H1 (cell line): Measurements from ENCODE around the gene FIGNL2. TPM values are rescaled to one million over a fixed set of nuclear protein-coding genes. Genes with fewer than 3 reads are reported as not detected.

Source experiments
- CTCF ChIA-PET: fragments of 300-600 bp; sonication (Branson Sonifier 250); formaldehyde crosslinking; loops from one replicate; lab custom pipeline; 2021; ENCODE audit not compliant: partially characterized antibody; lab: Charles Lee
- POLR2A ChIA-PET: fragments of 300-600 bp; sonication (Branson Sonifier 250); formaldehyde crosslinking; loops from one replicate; lab custom pipeline; 2021; ENCODE audit warnings: inconsistent platforms; ENCODE audit not compliant: partially characterized antibody; lab: Charles Lee
- DNase-seq, 2 experiments: peaks; one replicate each; pipeline versions ENCODE4 v3.0.0 to v3.0.0-alpha.2; 2010 to 2022; ENCODE audit warnings: low spot score in 2 of 2, low read depth in 1 of 2, mixed read lengths in 1 of 2
- FAIRE-seq: peaks from 2 replicates; lab custom pipeline; 2011; peaks lifted over from hg19 to GRCh38; lab: Jason Lieb, UNC
- H2AFZ ChIP-seq: 2 replicates; pipeline ENCODE4 v1.8.1; 2012; ENCODE audit warnings: low read length, inconsistent platforms
- H2AK5ac ChIP-seq: 2 replicates; pipeline ENCODE4 v1.6.1; 2013; ENCODE audit warnings: low read depth, low read length
- H2BK120ac ChIP-seq: replicated peaks from 2 replicates; pipeline ENCODE3; 2013; ENCODE audit warnings: low read depth, low read length, inconsistent platforms
- H2BK12ac ChIP-seq: 2 replicates; pipeline ENCODE4 v1.6.1; 2013; ENCODE audit warnings: low read depth, low read length
- H2BK15ac ChIP-seq: 2 replicates; pipeline ENCODE4 v1.6.1; 2013; ENCODE audit warnings: low read length
- H2BK20ac ChIP-seq: 2 replicates; pipeline ENCODE4 v1.6.1; 2013; ENCODE audit warnings: low read length
- H2BK5ac ChIP-seq: 2 replicates; pipeline ENCODE4 v1.6.1; 2013; ENCODE audit warnings: low read depth, low read length
- H3K14ac ChIP-seq: 2 replicates; pipeline ENCODE4 v1.6.1; 2013; ENCODE audit warnings: inconsistent platforms; ENCODE audit not compliant: insufficient read length
- H3K18ac ChIP-seq: 2 replicates; pipeline ENCODE4 v1.6.1; 2013; ENCODE audit warnings: low read length; ENCODE audit errors: extremely low read depth
- H3K23ac ChIP-seq: 2 replicates; pipeline ENCODE4 v1.6.1; 2013; ENCODE audit warnings: inconsistent platforms; ENCODE audit not compliant: insufficient read length
- H3K23me2 ChIP-seq: 2 replicates; pipeline ENCODE4 v1.6.1; 2013; ENCODE audit warnings: low read depth, low read length
- H3K27ac ChIP-seq: 2 replicates; pipeline ENCODE4 v1.6.1; 2011; ENCODE audit warnings: low read depth, low read length, inconsistent platforms
- H3K27me3 ChIP-seq, 4 experiments: replicated peaks in 1 of 4; 1 replicate in 1 of 4; 2 replicates in 3 of 4; pipeline versions ENCODE4 v1.6.1 to v1.8.1; 2011 to 2013; ENCODE audit warnings: low read length in 3 of 4, mild to moderate bottlenecking in 3 of 4, inconsistent platforms in 2 of 4, mixed read lengths in 2 of 4, moderate library complexity in 1 of 4; ENCODE audit not compliant: control insufficient read depth in 3 of 4, insufficient read depth in 3 of 4; ENCODE audit errors: extremely low read depth in 1 of 4
- H3K36me3 ChIP-seq, 4 experiments: 2 replicates each; pipeline versions ENCODE4 v1.6.1 to v1.8.1; 2011 to 2013; ENCODE audit warnings: mild to moderate bottlenecking in 4 of 4, low read length in 3 of 4, moderate library complexity in 2 of 4, control low read depth in 1 of 4, inconsistent platforms in 1 of 4; ENCODE audit not compliant: insufficient read depth in 4 of 4, control insufficient read depth in 2 of 4
- H3K4ac ChIP-seq: replicated peaks from 2 replicates; pipeline ENCODE3; 2013; ENCODE audit warnings: low read length, low read depth, mixed read lengths, inconsistent platforms; ENCODE audit not compliant: insufficient read length
- H3K4me1 ChIP-seq, 4 experiments: replicated peaks in 1 of 4; 1 replicate in 1 of 4; 2 replicates in 3 of 4; pipeline versions ENCODE4 v1.6.1 to v1.8.1; 2011 to 2013; ENCODE audit warnings: low read length in 3 of 4, inconsistent platforms in 2 of 4, mixed read lengths in 1 of 4; ENCODE audit not compliant: insufficient read depth in 4 of 4, control insufficient read depth in 3 of 4
- H3K4me2 ChIP-seq, 2 experiments: 2 replicates each; pipeline versions ENCODE4 v1.6.1 to v1.8.1; 2011 to 2013; ENCODE audit warnings: low read depth in 2 of 2, low read length in 2 of 2, control low read depth in 1 of 2, inconsistent platforms in 1 of 2, mild to moderate bottlenecking in 1 of 2; ENCODE audit not compliant: insufficient read depth in 1 of 2
- H3K4me3 ChIP-seq, 4 experiments: fragments of 200-600, 300-600 bp in 1 of 4; sonication (generic), shearing (Covaris generic), sonication (Bioruptor Twin) in 1 of 4; 2 replicates each; pipeline versions ENCODE4 v1.5.1 to v1.8.1; 2011 to 2016; ENCODE audit warnings: low read length in 4 of 4, low read depth in 3 of 4, control low read depth in 2 of 4, inconsistent platforms in 2 of 4, mild to moderate bottlenecking in 2 of 4, mixed read lengths in 1 of 4, moderate library complexity in 1 of 4; ENCODE audit not compliant: insufficient read depth in 2 of 4; ENCODE audit errors: extremely low read depth in 1 of 4
- H3K56ac ChIP-seq: replicated peaks from 2 replicates; pipeline ENCODE3; 2013; ENCODE audit warnings: low read depth, mild to moderate bottlenecking, mixed read lengths, low read length, inconsistent platforms; ENCODE audit not compliant: insufficient read length
- H3K79me1 ChIP-seq: 2 replicates; pipeline ENCODE4 v1.6.1; 2013; ENCODE audit warnings: low read depth, low read length, control low read depth
- H3K79me2 ChIP-seq, 2 experiments: 2 replicates each; pipeline versions ENCODE4 v1.6.1 to v1.8.1; 2012 to 2013; ENCODE audit warnings: low read length in 2 of 2, mild to moderate bottlenecking in 2 of 2, inconsistent platforms in 1 of 2; ENCODE audit not compliant: insufficient read depth in 2 of 2, control insufficient read depth in 1 of 2
- H3K9ac ChIP-seq, 4 experiments: replicated peaks in 1 of 4; 1 replicate in 1 of 4; 2 replicates in 3 of 4; pipeline versions ENCODE4 v1.6.1 to v1.8.1; 2011 to 2013; ENCODE audit warnings: low read depth in 3 of 4, low read length in 3 of 4, control low read depth in 2 of 4, mild to moderate bottlenecking in 2 of 4, moderate library complexity in 2 of 4, inconsistent platforms in 1 of 4; ENCODE audit errors: extremely low read depth in 1 of 4
- H3K9me3 ChIP-seq, 2 experiments: 2 replicates each; pipeline versions ENCODE4 v1.6.1 to v1.8.1; 2012 to 2013; ENCODE audit warnings: mild to moderate bottlenecking in 2 of 2, moderate library complexity in 2 of 2, control low read depth in 1 of 2, inconsistent platforms in 1 of 2, low read depth in 1 of 2, low read length in 1 of 2, mixed read lengths in 1 of 2; ENCODE audit not compliant: insufficient read depth in 2 of 2
- H4K20me1 ChIP-seq, 2 experiments: replicated peaks in 1 of 2; 2 replicates each; pipeline versions ENCODE3 to v1.8.1; 2011 to 2013; ENCODE audit warnings: inconsistent platforms in 2 of 2, low read length in 2 of 2, mild to moderate bottlenecking in 1 of 2; ENCODE audit not compliant: insufficient read depth in 2 of 2, control insufficient read depth in 1 of 2
- H4K5ac ChIP-seq: 2 replicates; pipeline ENCODE4 v1.6.1; 2013; ENCODE audit warnings: low read length, low read depth, mixed read lengths, inconsistent platforms; ENCODE audit not compliant: insufficient read length
- H4K8ac ChIP-seq: 2 replicates; pipeline ENCODE4 v1.8.0; 2013; ENCODE audit warnings: mild to moderate bottlenecking, moderate library complexity, low read length, inconsistent platforms; ENCODE audit not compliant: insufficient read depth; ENCODE audit errors: extremely low read depth
- H4K91ac ChIP-seq: replicated peaks from 2 replicates; pipeline ENCODE3; 2013; ENCODE audit warnings: low read length, mixed read lengths, inconsistent platforms; ENCODE audit not compliant: insufficient read length
- BCL11A ChIP-seq, 2 experiments: IDR thresholded peaks; one replicate each; pipeline ENCODE4 v1.6.1; 2011; ENCODE audit warnings: low read depth in 2 of 2, low read length in 2 of 2, mild to moderate bottlenecking in 2 of 2
- CHD1 ChIP-seq: IDR thresholded peaks from 2 replicates; pipeline ENCODE4 v1.6.1; 2012; ENCODE audit warnings: low read depth, low read length, improper control_type of control experiment
- HDAC6 ChIP-seq: IDR thresholded peaks from one replicate; pipeline ENCODE4 v1.7.1; 2012; ENCODE audit warnings: low read depth, mild to moderate bottlenecking, inconsistent platforms, low read length, moderate library complexity
- NANOG ChIP-seq: IDR thresholded peaks from 2 replicates; pipeline ENCODE4 v1.6.1; 2011; ENCODE audit warnings: low read length, low read depth, mild to moderate bottlenecking, inconsistent platforms; ENCODE audit not compliant: insufficient read depth, poor library complexity, severe bottlenecking
- POLR2AphosphoS5 ChIP-seq: IDR thresholded peaks from 2 replicates; pipeline ENCODE4 v1.6.1; 2011; ENCODE audit warnings: low read depth, low read length
- SIN3A ChIP-seq, 2 experiments: IDR thresholded peaks in 1 of 2; conservative IDR thresholded peaks in 1 of 2; 2 replicates each; pipeline ENCODE4 v1.6.1; 2011 to 2012; ENCODE audit warnings: low read length in 2 of 2, improper control_type of control experiment in 1 of 2, low read depth in 1 of 2, mild to moderate bottlenecking in 1 of 2
- SP1 ChIP-seq: IDR thresholded peaks from 2 replicates; pipeline ENCODE4 v1.6.1; 2011; ENCODE audit warnings: low read depth, low read length
- SRF ChIP-seq: IDR thresholded peaks from 2 replicates; pipeline ENCODE4 v1.6.1; 2011; ENCODE audit warnings: mild to moderate bottlenecking, low read depth, low read length, moderate library complexity
- SUZ12 ChIP-seq: fragments of 200-600 bp; sonication (generic); IDR thresholded peaks from 2 replicates; pipeline ENCODE4 v1.6.1; 2012; ENCODE audit warnings: mild to moderate bottlenecking, inconsistent platforms, low read length, moderate library complexity, mixed read lengths
- TAF1 ChIP-seq: IDR thresholded peaks from 2 replicates; pipeline ENCODE4 v1.6.1; 2011; ENCODE audit warnings: mild to moderate bottlenecking, low read depth, low read length
- YY1 ChIP-seq: IDR thresholded peaks from 2 replicates; pipeline ENCODE4 v1.6.1; 2011; ENCODE audit warnings: low read depth, mild to moderate bottlenecking, low read length
- ZNF274 ChIP-seq: IDR thresholded peaks from 2 replicates; pipeline ENCODE4 v1.7.0; 2012; ENCODE audit warnings: low read length, borderline replicate concordance; ENCODE audit errors: extremely low read depth
- WGBS, 2 experiments: shearing (Covaris generic) in 1 of 2; methylation state at CpG; one replicate each; pipeline versions ENCODE4 v1.1.6 to v1.1.7; 2013 to 2015; ENCODE audit warnings: low lambda C conversion rate in 2 of 2, mixed read lengths in 2 of 2, inconsistent platforms in 1 of 2, low coverage in 1 of 2, missing lambda C conversion rate in 1 of 2; ENCODE audit not compliant: insufficient replicate concordance in 2 of 2, insufficient coverage in 1 of 2, insufficient read length in 1 of 2; ENCODE audit errors: extremely low coverage in 1 of 2, missing lambda C conversion rate in 1 of 2; 5-methylcytosine and 5-hydroxymethylcytosine counted together
- polyA plus RNA-seq, 7 experiments: library from polyadenylated mRNA; depleted of rRNA in 3 of 7; stranded (reverse) in 5 of 7; unstranded in 2 of 7; fragments of >200 nt in 5 of 7; fragments of 200-250 nt in 2 of 7; gene quantifications; 1 replicate in 5 of 7; 2 replicates in 1 of 7; 4 replicates in 1 of 7; pipeline versions ENCODE4 v1.2.1 to v1.2.3, GENCODE V29; 2011 to 2013; ENCODE audit warnings: missing spikeins in 2 of 7, mixed read lengths in 2 of 7
- total RNA-seq: library from RNA; stranded (reverse); fragmentation: NEBNext Ultra II Directional; extraction: Animal tissue kit (Norgen Biotek cat#: 25700); gene quantifications from 2 replicates; pipeline ENCODE4 v1.2.1, GENCODE V29; 2021

FIGNL2 gene
- total and polyA plus RNA-seq, 2 of the 8 experiments (the other 6 are each of a cell fraction or from before 2014, with no cell fraction given): 6.5 to 7.1 TPM

- H2BK5ac ChIP-seq: no peak overlapping the region
- no peak overlapping the region for H4K8ac ChIP-seq
- H2AFZ ChIP-seq: no peak overlapping the region
- FAIRE-seq (no peak), DNase-seq (no peak)
- H3K4me3 ChIP-seq: no peak overlapping the region
- H3K79me1 ChIP-seq: no peaks in the 10 kb centered on the region
- no peak overlapping the region for H3K23ac ChIP-seq
- H4K20me1 ChIP-seq: peaks cover 0 to 3% of the 10 kb centered on the region in 2 experiments
- no peak overlapping the region for H3K18ac ChIP-seq
- H3K4me2 ChIP-seq: no peak overlapping the region
- H3K56ac ChIP-seq: no peak overlapping the region
- H2BK20ac ChIP-seq: no peak overlapping the region
- CTCF ChIA-PET: interaction anchor here (0.7 to 6.8 kb wide), 9 partner anchors 9 to 389 kb away, joined by 3 to 52 read pairs (median 3); no protein-coding TSS in a partner anchor
- H2AK5ac ChIP-seq: no peak overlapping the region
- H3K9me3 ChIP-seq: no peaks in the 10 kb centered on the region
- POLR2A ChIA-PET: interaction anchor here (0.9 to 2.4 kb wide), 4 partner anchors 9 to 55 kb away, joined by 3 to 10 read pairs (median 3); no protein-coding TSS in a partner anchor
- H3K4me1 ChIP-seq: peaks cover 0 to 5% (median 2%) of the 10 kb centered on the region in 4 experiments; a peak in 3 of 7 replicates
- H3K27ac ChIP-seq: no peak overlapping the region
- H4K91ac ChIP-seq: no peak overlapping the region
- no peak overlapping the region for H2BK12ac ChIP-seq
- 83% methylated on average over 13 of the region's 13 CpGs; no CpG with 5 or more reads in 1 of the 2 experiments for WGBS, 2 experiments
- no peak overlapping the region for H3K9ac ChIP-seq
- H3K27me3 ChIP-seq: peaks cover 0 to 33% (median 20%) of the 10 kb centered on the region in 4 experiments; a peak in 5 of 7 replicates
- no peak overlapping the region for H4K5ac ChIP-seq
- H2BK15ac ChIP-seq: no peak overlapping the region
- H3K79me2 ChIP-seq: no peaks in the 10 kb centered on the region
- no peak overlapping the region for H3K14ac ChIP-seq
- H3K4ac ChIP-seq: no peak overlapping the region
- no peak overlapping the region for H2BK120ac ChIP-seq
- H3K36me3 ChIP-seq: no peaks in the 10 kb centered on the region; a peak in 1 of 8 replicates
- H3K23me2 ChIP-seq: peaks cover 4% of the 10 kb centered on the region; the same call in 1 of the 2 replicates
- TF ChIP-seq SRF (no peak), POLR2AphosphoS5 (no peak), SIN3A (conservative IDR thresholded peaks at IDR 0.05 in 1 of 2, IDR thresholded peaks at IDR 0.05 in 1 of 2; ENCODE audit: low read depth in 1 of 2, low read length in 2 of 2) (no peak), NANOG (no peak), YY1 (no peak), ZNF274 (no peak), HDAC6 (no peak), BCL11A (IDR thresholded peaks at IDR 0.05; ENCODE audit: low read depth in 2 of 2, low read length in 2 of 2) (no peak), SP1 (no peak), TAF1 (no peak), SUZ12 (no peak), CHD1 (no peak)
These were observed 37.0 kb downstream of the FIGNL2 start for GRCh38 chr12:51811203-51812202.
